ENCODE results near the gene PSMD2.

PSMD2 gene

GRCh38 chr3:184291738-184292445 lies 7.1 kb upstream of the PSMD2 start:
- no peaks in the 10 kb centered on the region for H3K9me3 Mint-ChIP-seq
- H3K36me3 Mint-ChIP-seq (ENCODE audit: low read depth), result no peaks in the 10 kb centered on the region
- H3K4me1 Mint-ChIP-seq (ENCODE audit: low read depth), result peaks cover 6% of the 10 kb centered on the region
- H3K27me3 Mint-ChIP-seq, result peaks cover 19% of the 10 kb centered on the region
- intact Hi-C loops (cut with micrococcal nuclease), result no loop called here
- H3K4me3 Mint-ChIP-seq, result no peak overlapping the region
- H3K27ac Mint-ChIP-seq, result peak overlapping the region; percentile 17

- intact Hi-C loops (cut with micrococcal nuclease), result loop anchor here (5.0 kb wide), 1 partner anchor 108 kb away; the partner anchor contains the start of gene ABCF3
- H3K27ac Mint-ChIP-seq, result no peak overlapping the region
- H3K4me1 Mint-ChIP-seq (ENCODE audit: low read depth), result peaks cover 21% of the 10 kb centered on the region
- H3K36me3 Mint-ChIP-seq (ENCODE audit: low read depth), result peaks cover 15% of the 10 kb centered on the region
- peaks cover 3% of the 10 kb centered on the region for H3K27me3 Mint-ChIP-seq
- no peaks in the 10 kb centered on the region for H3K9me3 Mint-ChIP-seq
- H3K4me3 Mint-ChIP-seq, result no peak overlapping the region
These were observed 3.3 kb upstream of the PSMD2 start for GRCh38 chr3:184295771-184296170.

GRCh38 chr3:184296616-184297015 lies 2.4 kb upstream of the PSMD2 start:
- intact Hi-C loops (cut with micrococcal nuclease), result loop anchor here (5.0 kb wide), 1 partner anchor 109 kb away; the partner anchor contains the start of gene ABCF3
- Mint-ChIP-seq H3K36me3 (ENCODE audit: low read depth) (peaks cover 23% of the 10 kb centered on the region), H3K27me3 (peaks cover 3% of the 10 kb centered on the region), H3K4me1 (ENCODE audit: low read depth) (peaks cover 27% of the 10 kb centered on the region), H3K4me3 (no peak overlapping the region), H3K9me3 (no peaks in the 10 kb centered on the region), H3K27ac (no peak overlapping the region)

- intact Hi-C loops (cut with micrococcal nuclease), result loop anchor here (1.0 to 5.0 kb wide), 6 partner anchors 15 to 165 kb away; partner anchors contain the start of genes ABCF3, ALG3, AP2M1 and EEF1AKMT4
- Mint-ChIP-seq H3K27ac (peak overlapping the region; percentile 91), H3K9me3 (no peaks in the 10 kb centered on the region), H3K36me3 (ENCODE audit: low read depth) (peaks cover 55% of the 10 kb centered on the region), H3K4me3 (peak overlapping the region; percentile 98), H3K27me3 (peaks cover 3% of the 10 kb centered on the region), H3K4me1 (ENCODE audit: low read depth) (peaks cover 29% of the 10 kb centered on the region)
These were observed 692 bp downstream of the PSMD2 start for GRCh38 chr3:184299488-184300377.

GRCh38 chr3:184300378-184300720 lies 1.3 kb downstream of the PSMD2 start:
- peaks cover 24% of the 10 kb centered on the region for H3K4me1 Mint-ChIP-seq (ENCODE audit: low read depth)
- peaks cover 61% of the 10 kb centered on the region for H3K36me3 Mint-ChIP-seq (ENCODE audit: low read depth)
- no peak overlapping the region for H3K4me3 Mint-ChIP-seq
- no peaks in the 10 kb centered on the region for H3K27me3 Mint-ChIP-seq
- H3K9me3 Mint-ChIP-seq, result no peaks in the 10 kb centered on the region
- H3K27ac Mint-ChIP-seq, result no peak overlapping the region
- intact Hi-C loops (cut with micrococcal nuclease), result no loop called here

- Mint-ChIP-seq H3K27me3 (no peaks in the 10 kb centered on the region), H3K9me3 (no peaks in the 10 kb centered on the region), H3K36me3 (ENCODE audit: low read depth) (peaks cover 96% of the 10 kb centered on the region), H3K4me3 (no peak overlapping the region), H3K4me1 (ENCODE audit: low read depth) (peaks cover 12% of the 10 kb centered on the region), H3K27ac (no peak overlapping the region)
- intact Hi-C loops (cut with micrococcal nuclease), result no loop called here
These were observed 6.5 kb downstream of the PSMD2 start for GRCh38 chr3:184305577-184305976.

- Mint-ChIP-seq H3K9me3 (no peaks in the 10 kb centered on the region), H3K27ac (no peak overlapping the region), H3K27me3 (no peaks in the 10 kb centered on the region), H3K4me3 (no peak overlapping the region), H3K36me3 (ENCODE audit: low read depth) (peaks cover 87% of the 10 kb centered on the region), H3K4me1 (ENCODE audit: low read depth) (peaks cover 5% of the 10 kb centered on the region)
- intact Hi-C loops (cut with micrococcal nuclease), result no loop called here
These were observed 7.4 kb downstream of the PSMD2 start for GRCh38 chr3:184306341-184306972.

GRCh38 chr3:184307915-184308314 lies 8.9 kb downstream of the PSMD2 start:
- intact Hi-C loops (cut with micrococcal nuclease), result no loop called here
- peaks cover 72% of the 10 kb centered on the region for H3K36me3 Mint-ChIP-seq (ENCODE audit: low read depth)
- H3K9me3 Mint-ChIP-seq, result no peaks in the 10 kb centered on the region
- H3K4me3 Mint-ChIP-seq, result no peak overlapping the region
- no peak overlapping the region for H3K27ac Mint-ChIP-seq
- no peaks in the 10 kb centered on the region for H3K4me1 Mint-ChIP-seq (ENCODE audit: low read depth)
- no peaks in the 10 kb centered on the region for H3K27me3 Mint-ChIP-seq

GRCh38 chr3:184308744-184309143 lies 9.7 kb downstream of the PSMD2 start:
- Mint-ChIP-seq H3K4me3 (no peak overlapping the region), H3K9me3 (no peaks in the 10 kb centered on the region), H3K4me1 (ENCODE audit: low read depth) (no peaks in the 10 kb centered on the region), H3K27me3 (no peaks in the 10 kb centered on the region), H3K36me3 (ENCODE audit: low read depth) (peaks cover 64% of the 10 kb centered on the region), H3K27ac (no peak overlapping the region)
- intact Hi-C loops (cut with micrococcal nuclease), result no loop called here

- H3K27ac Mint-ChIP-seq, result no peak overlapping the region
- intact Hi-C loops (cut with micrococcal nuclease), result no loop called here
These were observed 12.6 kb downstream of the PSMD2 start for GRCh38 chr3:184311633-184312032.

GRCh38 chr3:184314363-184314699 lies 15.3 kb downstream of the PSMD2 start, which contains the start of gene EIF4G1:
Gene EIF4G1, plus strand, starts transcription at chr3:184314606. Its CDS starts 1,191 bp downstream, at chr3:184315797.
- intact Hi-C loops (cut with micrococcal nuclease), result loop anchor here (1.0 kb wide), 1 partner anchor 15 kb away; the partner anchor contains the start of gene PSMD2
- Mint-ChIP-seq H3K4me1 (ENCODE audit: low read depth) (peaks cover 34% of the 10 kb centered on the region), H3K27ac (peak within 1 kb of the TSS; percentile 72)

More at GRCh38 chr3:184311633-184312032, 12.6 kb downstream of the PSMD2 start:
- Mint-ChIP-seq H3K36me3 (ENCODE audit: low read depth) (peaks cover 50% of the 10 kb centered on the region), H3K4me3 (no peak overlapping the region), H3K9me3 (no peaks in the 10 kb centered on the region), H3K27me3 (no peaks in the 10 kb centered on the region), H3K4me1 (ENCODE audit: low read depth) (peaks cover 9% of the 10 kb centered on the region)

GRCh38 chr3:184314700-184315542 lies 15.9 kb downstream of the PSMD2 start:
- Mint-ChIP-seq H3K36me3 (ENCODE audit: low read depth) (peaks cover 44% of the 10 kb centered on the region), H3K9me3 (no peaks in the 10 kb centered on the region), H3K4me3 (peak overlapping the region; percentile 80), H3K27ac (peak overlapping the region; percentile 72), H3K27me3 (no peaks in the 10 kb centered on the region), H3K4me1 (ENCODE audit: low read depth) (peaks cover 40% of the 10 kb centered on the region)
- intact Hi-C loops (cut with micrococcal nuclease), result loop anchor here (1.0 kb wide), 1 partner anchor 16 kb away; the partner anchor contains the start of gene PSMD2

More at GRCh38 chr3:184314363-184314699, 15.3 kb downstream of the PSMD2 start, which contains the start of gene EIF4G1:
- Mint-ChIP-seq H3K27me3 (no peaks in the 10 kb centered on the region), H3K9me3 (no peaks in the 10 kb centered on the region), H3K36me3 (ENCODE audit: low read depth) (peaks cover 49% of the 10 kb centered on the region), H3K4me3 (peak within 1 kb of the TSS; percentile 80)

GRCh38 chr3:184315543-184315867 lies 16.5 kb downstream of the PSMD2 start:
- Mint-ChIP-seq H3K4me1 (ENCODE audit: low read depth) (peaks cover 46% of the 10 kb centered on the region), H3K27ac (peak overlapping the region; percentile 72), H3K4me3 (peak overlapping the region; percentile 80), H3K36me3 (ENCODE audit: low read depth) (peaks cover 46% of the 10 kb centered on the region), H3K9me3 (no peaks in the 10 kb centered on the region), H3K27me3 (no peaks in the 10 kb centered on the region)
- intact Hi-C loops (cut with micrococcal nuclease), result no loop called here
